K562 (cell line): ENCODE data around the gene RUNDC3A. TPM values are rescaled to one million over a fixed set of nuclear protein-coding genes. Genes with fewer than 3 reads are reported as not detected.
A peak's percentile ranks its signal among the peaks of the same experiment; 100 is the strongest.

Experiments used
- CCAR2 ChIP-seq: fragments of 200-400 bp; formaldehyde crosslinking; IDR thresholded peaks from 2 replicates; pipeline ENCODE4 v1.6.1; 2017; ENCODE audit warnings: mild to moderate bottlenecking, low read depth, low read length
- DEAF1 ChIP-seq: fragments of 450-650 bp; formaldehyde crosslinking; IDR thresholded peaks from 2 replicates; pipeline ENCODE4 v1.4.0; 2020; ENCODE audit warnings: mild to moderate bottlenecking, moderate library complexity
- EWSR1 ChIP-seq: fragments of 450-650 bp; IDR thresholded peaks from 2 replicates; pipeline ENCODE4 v1.6.1; 2018; ENCODE audit warnings: borderline replicate concordance, mild to moderate bottlenecking, low read depth, moderate library complexity; ENCODE audit not compliant: partially characterized antibody
- HIVEP1 ChIP-seq: fragments of 250-450 bp; sonication (Bioruptor Pico); IDR thresholded peaks from 2 replicates; pipeline ENCODE4 v1.4.0; 2020; ENCODE audit warnings: mild to moderate bottlenecking
- HOXB6 ChIP-seq: fragments of 250-450 bp; sonication (Bioruptor Pico); IDR thresholded peaks from 2 replicates; pipeline ENCODE4 v1.5.1; 2022; ENCODE audit warnings: mild to moderate bottlenecking, borderline replicate concordance
- KLF1 ChIP-seq: fragments of 450-650 bp; IDR thresholded peaks from 2 replicates; pipeline ENCODE4 v1.6.1; 2016; ENCODE audit warnings: missing genetic modification characterization, missing compliant biosample characterization
- MAFK ChIP-seq: IDR thresholded peaks from 2 replicates; pipeline ENCODE4 v1.6.1; 2011; ENCODE audit warnings: low read length, improper control_type of control experiment
- MYNN ChIP-seq, 2 experiments: sonication (generic); formaldehyde crosslinking in 1 of 2; IDR thresholded peaks; 2 replicates each; pipeline versions ENCODE4 v1.5.0 to v1.6.1; 2016 to 2020; ENCODE audit warnings: antibody characterized with exemption in 1 of 2, missing genetic modification reagents in 1 of 2
- NR3C1 ChIP-seq: sonication (generic); formaldehyde crosslinking; IDR thresholded peaks from 2 replicates; pipeline ENCODE4 v1.8.1; 2022; ENCODE audit warnings: missing genetic modification reagents
- PML ChIP-seq: IDR thresholded peaks from 2 replicates; pipeline ENCODE4 v1.6.1; 2012; ENCODE audit warnings: low read length, inconsistent platforms
- POLR2A ChIP-seq: fragments of 450-650 bp; conservative IDR thresholded peaks from 2 replicates; pipeline ENCODE4 v1.6.1; 2016
- RAD51 ChIP-seq: fragments of 450-650 bp; IDR thresholded peaks from 2 replicates; pipeline ENCODE4 v1.7.1; 2016; ENCODE audit warnings: low read depth, mild to moderate bottlenecking, borderline replicate concordance
- RBM17 ChIP-seq: fragments of 200-400 bp; formaldehyde crosslinking; IDR thresholded peaks from 2 replicates; pipeline ENCODE4 v1.6.1; 2017; ENCODE audit warnings: low read depth, mild to moderate bottlenecking, low read length, borderline replicate concordance
- RREB1 ChIP-seq: fragments of 250-450 bp; sonication (Bioruptor Pico); IDR thresholded peaks from 2 replicates; pipeline ENCODE4 v1.4.0; 2020
- U2AF1 ChIP-seq: fragments of 200-400 bp; formaldehyde crosslinking; optimal IDR thresholded peaks from 2 replicates; pipeline ENCODE3; 2017; ENCODE audit warnings: mild to moderate bottlenecking, low read depth, low read length, moderate library complexity
- ZBTB26 ChIP-seq: fragments of 450-650 bp; formaldehyde crosslinking; IDR thresholded peaks from 2 replicates; pipeline ENCODE4 v1.4.0; 2022; ENCODE audit warnings: missing genetic modification characterization
- ZNF696 ChIP-seq: fragments of 250-450 bp; sonication (Bioruptor Pico); conservative IDR thresholded peaks from 2 replicates; pipeline ENCODE4 v1.4.0; 2020; ENCODE audit warnings: mild to moderate bottlenecking, moderate library complexity
- ZNF77 ChIP-seq: fragments of 250-450 bp; sonication (Bioruptor Pico); IDR thresholded peaks from 2 replicates; pipeline ENCODE4 v1.5.0; 2020
- polyA plus RNA-seq, 8 experiments: library from polyadenylated mRNA; depleted of rRNA in 4 of 8; stranded (reverse) in 5 of 8; unstranded in 3 of 8; fragments of >200 nt; fragmentation: Nextera tagmentation in 2 of 8; fragmentation: Illumina TruSeq in 1 of 8; extraction: Ambion mirVana in 2 of 8; extraction: Trizol in 1 of 8; gene quantifications; 2 replicates each; pipeline versions ENCODE4 v1.2.1 to v1.2.3, GENCODE V29; 2011 to 2014; ENCODE audit warnings: inconsistent platforms in 1 of 8, missing spikeins in 1 of 8
- total RNA-seq, 7 experiments: library from RNA; depleted of rRNA in 6 of 7; stranded (reverse); fragments of >200 nt in 6 of 7; fragmentation: Illumina TruSeq in 2 of 7; extraction: Trizol in 2 of 7; gene quantifications; 2 replicates each; pipeline versions ENCODE4 v1.2.1 to v1.2.3, GENCODE V29; 2011 to 2021; ENCODE audit warnings: low replicate concordance in 1 of 7

Gene RUNDC3A
- total and polyA plus RNA-seq, 9 of the 15 experiments (the other 6 are each of a cell fraction or from before 2014, with no cell fraction given) = not detected

GRCh38 chr17:44266402-44267164, 41.8 kb upstream of the RUNDC3A start (continued):
- no peak for TF ChIP-seq ZNF696 (CRISPR knock-in tag)
- no peak for TF ChIP-seq CCAR2
- TF ChIP-seq KLF1 = peak; percentile 90
- peak; percentile 99 for TF ChIP-seq PML
- no peak for TF ChIP-seq RBM17
- no peak for TF ChIP-seq HOXB6
- TF ChIP-seq RAD51 = peak; percentile 63; the same call in 1 of the 2 replicates
- 0 out of 2 replicates have a peak, but pooled peaks have one; percentile 6 for TF ChIP-seq DEAF1 (CRISPR knock-in tag)
- no peak for TF ChIP-seq POLR2A
- TF ChIP-seq NR3C1 (CRISPR knock-in tag) = no peak
- TF ChIP-seq HIVEP1 = no peak
- no peak for TF ChIP-seq RREB1
- peak; percentile 95 for TF ChIP-seq MYNN (IDR thresholded peaks at IDR 0.05)
- TF ChIP-seq MYNN (CRISPR knock-in tag; IDR thresholded peaks at IDR 0.05) = no peak
- no peak for TF ChIP-seq ZBTB26 (CRISPR knock-in tag)
- TF ChIP-seq EWSR1 = no peak
- TF ChIP-seq ZNF77 (CRISPR knock-in tag) = no peak
- no peak for TF ChIP-seq U2AF1
- no peak; the same call in 1 of the 2 replicates for TF ChIP-seq MAFK
